Renal cortex interstitium (tissue), 11 donors: ENCODE results near the gene ROBO1. TPM values are rescaled to one million over a fixed set of nuclear protein-coding genes. Genes with fewer than 3 reads are reported as not detected.
A peak's percentile ranks its signal among the peaks of the same experiment; 100 is the strongest.
"Not testable (repeated sequence)": the region's sequence is repeated elsewhere in the genome, so short reads cannot be mapped to it uniquely, and the experiment has no call there.

Source experiments
- DNase-seq, 11 donors: peaks; one replicate each; pipeline ENCODE4 v3.0.0-alpha.2; 2013; ENCODE audit warnings: low read depth in 9 of 11, low spot score in 4 of 11; ENCODE audit errors: extremely low read depth in 1 of 11
- polyA plus RNA-seq, 3 donors: library from polyadenylated mRNA; unstranded; fragments of 120-200 nt; gene quantifications; one replicate each; pipeline ENCODE4 v1.2.1, GENCODE V29; 2013; ENCODE audit not compliant: insufficient read length in 3 of 3

Gene ROBO1
- polyA plus RNA-seq, 3 donors = 106 to 124 (median 118) TPM

DNA sequence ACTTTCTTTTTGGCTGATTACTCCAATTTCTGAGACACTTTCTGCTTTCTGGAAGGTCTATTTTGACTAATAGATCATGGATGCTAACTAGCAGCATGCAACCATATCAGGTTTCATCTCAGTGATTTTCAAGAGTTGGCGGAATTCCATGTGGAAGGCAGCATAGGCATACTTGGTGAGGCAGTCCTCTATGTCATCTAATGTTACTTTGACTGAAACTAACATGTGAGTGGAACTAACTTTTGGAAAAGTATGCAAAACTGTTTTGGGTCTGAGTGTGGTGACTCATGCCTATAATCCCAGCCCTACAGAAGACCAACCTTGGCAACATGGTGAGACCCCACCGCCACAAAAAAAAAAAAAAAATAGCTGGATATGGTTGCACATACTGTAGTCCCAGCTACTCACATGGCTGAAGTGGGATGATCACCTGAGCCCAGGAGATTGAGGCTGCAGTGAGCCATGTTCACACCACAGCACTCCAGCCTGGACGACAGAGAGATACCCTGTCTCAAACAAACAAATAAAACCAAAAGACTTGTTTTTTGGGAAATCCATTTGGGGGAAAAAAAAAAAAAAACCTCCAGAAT is 1033.7 kb downstream of the ROBO1 start:
- DNase-seq = peak in 2 of 11 donors; percentile 18 to 21

DNA sequence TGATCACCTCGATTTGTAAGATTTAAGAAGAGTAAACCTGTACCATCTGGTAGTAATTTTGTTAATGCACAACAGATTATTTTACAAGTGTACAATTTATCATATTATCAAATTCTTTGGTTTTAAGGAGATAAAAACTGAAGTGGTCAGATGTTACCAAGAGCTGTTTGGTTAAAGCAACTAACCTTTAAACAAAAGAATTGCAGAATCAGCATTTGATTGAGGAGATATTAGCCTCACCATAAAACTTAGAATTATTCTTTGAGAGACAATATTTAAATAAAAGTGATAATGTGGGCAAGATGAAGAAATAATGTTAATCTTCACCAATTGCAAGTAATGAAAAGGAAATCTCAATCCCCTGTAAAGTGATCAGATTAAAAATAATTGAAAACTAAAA is 1034.9 kb downstream of the ROBO1 start:
- no peak for DNase-seq

DNA sequence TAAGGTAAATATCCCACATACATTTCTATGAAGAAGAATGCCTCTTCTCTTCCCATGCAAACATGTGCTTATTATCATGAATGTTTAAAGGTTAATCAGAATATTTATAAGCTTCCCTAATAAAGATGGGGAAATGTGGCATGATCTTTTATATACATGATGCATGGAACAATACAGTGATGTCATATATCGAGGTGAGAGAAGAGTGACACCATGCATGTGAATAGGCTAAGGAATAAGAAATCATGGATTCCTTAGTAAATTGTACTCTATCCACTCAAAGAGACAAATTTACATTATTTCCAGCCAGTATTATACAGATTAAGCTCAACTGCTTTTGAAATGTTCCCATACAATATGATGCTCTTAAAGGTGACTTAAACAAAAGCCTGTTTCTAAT is 1035.3 kb downstream of the ROBO1 start:
- no peak for DNase-seq

DNA sequence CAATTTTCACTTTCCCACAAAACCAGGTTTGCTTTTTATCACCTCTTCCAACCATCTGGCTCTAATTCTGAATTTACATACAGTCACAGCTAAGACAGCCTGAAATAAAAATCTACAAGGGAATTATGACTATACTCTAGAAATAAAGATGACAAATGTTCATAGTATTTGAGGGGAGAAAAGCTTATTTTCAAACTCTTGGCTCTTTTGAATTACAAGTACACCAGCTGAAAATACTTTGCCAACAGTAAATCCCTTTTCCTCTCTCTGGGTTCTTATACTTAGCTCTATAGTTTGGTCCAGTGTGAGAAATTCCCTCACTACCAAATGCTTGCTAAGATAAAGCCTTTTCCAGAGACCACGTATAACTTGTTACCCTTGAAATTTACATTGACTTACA is 1037.9 kb downstream of the ROBO1 start:
- no peak for DNase-seq

DNA sequence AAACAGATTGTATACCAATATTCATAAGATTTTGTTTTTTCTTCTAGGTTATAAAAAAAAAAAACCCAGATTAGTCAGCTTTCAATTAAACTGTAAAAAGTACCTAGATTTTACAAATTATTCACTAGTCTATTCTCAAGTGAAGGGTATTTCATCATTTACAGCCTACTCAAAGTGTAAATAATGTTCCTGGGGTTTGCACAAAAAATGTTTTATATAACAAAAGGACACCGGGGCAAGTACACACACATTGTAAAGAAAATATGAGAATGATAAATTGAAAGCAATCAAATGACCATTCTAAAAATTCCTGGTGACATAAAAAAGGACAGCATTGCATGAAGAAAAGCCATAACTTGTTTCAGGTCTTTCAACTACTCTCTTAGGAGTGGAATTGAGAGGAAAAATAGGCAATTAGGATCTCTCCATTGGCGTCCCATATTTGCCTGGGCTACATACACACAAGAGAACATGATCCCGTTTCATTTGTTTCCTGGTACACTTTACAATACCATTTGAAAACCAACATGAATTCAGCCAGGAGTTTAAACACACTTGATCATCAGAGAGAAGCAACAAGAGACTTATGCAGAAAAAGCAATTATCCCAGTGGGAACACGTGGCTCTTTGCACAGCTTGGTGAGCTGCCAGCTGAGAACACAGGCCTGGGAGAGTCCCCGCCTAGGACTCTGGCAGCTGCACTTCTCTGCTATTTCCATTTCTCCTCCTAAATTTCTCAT is 1039.2 kb downstream of the ROBO1 start:
- peak; percentile 20 to 65 (median 47) for DNase-seq

DNA sequence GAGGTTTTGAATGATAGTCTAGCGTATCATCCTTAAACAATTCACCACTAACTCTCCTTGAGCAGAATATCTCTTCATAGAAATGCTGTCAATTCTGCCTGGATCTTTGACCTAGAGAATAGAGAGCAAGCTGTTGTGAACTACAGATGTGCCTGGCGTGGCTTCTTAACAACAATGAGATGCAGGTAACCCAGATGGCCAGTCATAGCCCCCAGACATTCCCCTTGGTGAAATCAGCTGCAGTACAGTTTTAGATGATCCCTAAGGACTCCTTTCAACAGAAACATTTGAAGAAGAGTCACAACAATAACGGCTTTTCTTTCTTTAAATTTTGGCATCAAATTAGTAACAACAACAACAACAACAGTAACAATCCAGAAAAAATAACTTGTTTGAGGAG is 1041.3 kb downstream of the ROBO1 start:
- no peak for DNase-seq

- no peak for DNase-seq
Measured at GRCh38 chr3:78725703-78726246, 1042.0 kb downstream of the ROBO1 start.

DNA sequence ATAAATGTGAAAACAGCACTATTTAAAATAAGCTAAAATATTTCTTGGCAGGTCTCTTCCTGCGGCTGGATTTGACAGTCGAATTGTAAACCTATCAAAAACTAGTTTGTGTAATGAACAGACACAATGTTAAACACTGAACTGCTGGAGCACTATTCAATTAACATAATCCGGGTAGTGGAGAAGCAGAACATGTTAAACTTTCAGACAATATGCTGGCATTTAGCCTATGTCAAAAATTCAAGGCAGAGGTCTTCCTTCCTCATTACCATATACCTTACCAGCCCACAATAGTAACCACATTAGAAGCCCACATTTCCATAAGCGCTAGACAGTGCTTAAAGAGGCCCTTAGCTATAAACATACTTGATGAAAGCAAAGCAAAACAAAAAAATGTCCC is 1042.9 kb downstream of the ROBO1 start:
- no peak for DNase-seq

DNA sequence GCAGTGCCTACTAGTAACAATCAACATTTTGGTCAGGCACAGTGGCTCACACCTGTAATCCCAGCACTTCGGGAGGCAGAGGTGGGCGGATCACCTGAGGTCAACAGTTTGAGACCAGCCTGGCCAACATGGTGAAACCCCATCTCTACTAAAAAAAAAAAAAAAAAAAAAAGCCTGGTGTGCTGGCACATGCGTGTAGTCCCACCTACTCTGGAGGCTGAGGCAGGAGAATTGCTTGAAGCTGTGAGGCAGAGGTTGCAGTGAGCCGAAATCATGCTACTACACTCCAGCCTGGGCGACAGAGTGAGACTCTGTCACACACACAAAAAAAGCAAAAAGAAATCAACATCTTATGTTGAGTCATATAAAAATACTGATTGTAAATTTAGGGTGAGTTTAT is 1043.4 kb downstream of the ROBO1 start:
- DNase-seq = not testable (repeated sequence)

DNA sequence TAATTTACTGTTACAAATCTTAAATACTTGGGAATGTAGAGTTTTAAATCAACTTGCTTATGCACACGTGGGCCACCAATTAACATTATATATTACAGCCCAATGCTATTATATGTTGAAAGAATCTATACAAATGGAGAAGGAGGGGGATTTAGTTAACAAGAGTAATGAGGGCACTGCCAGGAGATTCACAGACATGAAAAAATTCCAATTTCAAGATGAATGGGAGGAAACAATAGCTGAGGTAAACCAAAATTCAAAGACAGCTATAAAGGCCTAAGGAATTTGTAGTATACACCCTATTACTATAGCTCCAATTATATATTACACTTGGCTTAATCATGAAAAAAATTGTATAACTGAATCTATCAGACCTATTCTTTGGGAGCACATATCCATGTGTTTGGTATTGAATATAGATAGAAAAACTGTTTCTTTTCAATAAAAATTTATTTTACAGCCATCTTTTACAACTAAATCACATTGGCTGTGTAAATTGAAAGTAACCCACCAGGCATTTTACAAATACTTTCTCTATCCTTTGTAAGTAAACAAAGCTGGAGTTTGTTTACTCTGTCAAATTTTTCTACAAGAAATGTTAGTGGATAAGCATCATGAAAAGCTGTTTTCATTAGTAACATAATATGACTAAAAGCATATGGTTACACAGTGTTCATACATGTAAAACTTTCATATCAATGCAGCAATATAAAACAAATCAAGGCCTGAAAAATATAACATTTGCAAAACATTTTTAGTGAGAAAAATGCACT is 1045.8 kb downstream of the ROBO1 start:
- DNase-seq = no peak

DNA sequence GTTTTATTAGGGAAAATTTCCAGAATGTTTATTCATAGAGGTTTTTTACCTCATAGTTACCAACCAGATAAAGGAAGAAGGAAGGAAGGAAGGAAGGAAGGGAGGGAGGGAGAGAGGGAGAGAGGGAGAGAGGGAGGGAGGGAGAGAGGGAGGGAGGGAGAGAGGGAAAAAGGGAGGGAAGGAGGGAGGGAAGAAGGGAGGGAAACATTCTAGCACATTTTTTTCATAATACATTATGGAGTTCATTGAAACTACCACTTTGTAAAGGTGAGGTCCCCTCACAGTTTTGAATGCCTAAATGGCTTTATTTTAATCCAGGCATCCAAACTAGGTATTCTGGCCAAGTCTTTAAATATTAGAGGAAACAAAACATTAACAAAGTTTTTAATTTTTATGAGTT is 1049.1 kb downstream of the ROBO1 start:
- DNase-seq = no peak

DNA sequence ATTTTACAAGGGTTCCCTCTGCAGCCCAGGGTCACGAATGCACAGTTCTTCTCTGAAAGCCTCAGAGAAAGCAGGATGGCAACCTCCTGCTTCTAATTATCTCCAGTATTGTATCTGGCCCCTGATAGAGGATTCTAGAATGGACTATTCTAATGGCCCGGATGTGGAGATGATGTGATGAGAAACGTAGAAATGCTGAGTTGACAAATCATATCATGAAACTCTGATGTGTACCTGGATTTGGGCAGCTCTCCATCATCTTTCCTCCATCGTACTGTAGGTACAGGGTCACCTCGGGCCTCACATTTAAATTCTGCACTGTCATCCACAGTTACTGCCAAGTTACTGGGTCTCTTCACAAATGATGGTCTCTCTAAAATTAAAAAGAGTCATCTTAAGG is 1050.8 kb downstream of the ROBO1 start:
- no peak for DNase-seq

- no peak for DNase-seq
Measured at GRCh38 chr3:78712941-78713340, 1054.9 kb downstream of the ROBO1 start.

- DNase-seq = no peak
Measured at GRCh38 chr3:78712270-78712669, 1055.5 kb downstream of the ROBO1 start.

DNA sequence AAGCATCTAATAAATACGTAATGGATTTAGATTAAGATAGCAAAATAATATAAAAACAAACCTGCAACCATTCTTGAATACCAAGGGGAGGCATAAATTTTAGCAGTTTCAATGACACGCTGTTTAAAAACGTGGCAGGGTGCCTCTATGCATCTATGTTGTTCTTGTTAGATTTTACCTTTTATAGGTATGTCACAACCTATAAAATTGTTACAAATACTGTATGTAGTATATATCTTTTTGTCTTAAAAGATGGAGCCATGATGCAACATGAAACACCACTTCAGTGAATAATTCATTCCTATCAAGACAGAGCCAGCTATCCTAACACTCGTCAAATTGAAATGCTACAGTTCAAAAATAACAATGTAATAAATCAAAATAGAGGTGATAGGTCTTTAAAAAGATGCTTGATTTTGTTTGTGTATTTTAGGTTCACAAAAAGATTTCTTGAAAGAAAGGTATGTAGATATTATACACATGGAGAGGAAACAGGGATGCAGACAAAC is 1059.2 kb downstream of the ROBO1 start:
- no peak for DNase-seq

DNA sequence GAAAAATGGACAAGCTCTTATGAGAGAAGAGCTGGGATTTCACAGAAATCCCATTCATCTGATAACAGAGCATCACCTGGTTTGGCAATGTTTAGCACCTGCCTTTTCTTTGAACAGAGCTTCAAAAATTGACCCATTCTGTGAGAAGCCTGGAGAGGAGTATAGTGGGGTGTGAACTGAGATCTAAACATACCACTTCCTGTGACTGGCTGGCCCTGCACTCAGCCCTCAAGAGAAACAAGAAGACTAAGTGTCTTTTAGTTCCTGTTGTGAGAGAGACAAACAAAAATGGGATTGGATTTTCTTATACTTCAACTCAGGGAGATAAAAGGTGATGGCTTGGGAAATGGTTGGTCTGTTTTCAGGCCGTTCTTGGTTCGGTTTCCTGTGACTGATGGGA is 1060.2 kb downstream of the ROBO1 start:
- no peak for DNase-seq

DNA sequence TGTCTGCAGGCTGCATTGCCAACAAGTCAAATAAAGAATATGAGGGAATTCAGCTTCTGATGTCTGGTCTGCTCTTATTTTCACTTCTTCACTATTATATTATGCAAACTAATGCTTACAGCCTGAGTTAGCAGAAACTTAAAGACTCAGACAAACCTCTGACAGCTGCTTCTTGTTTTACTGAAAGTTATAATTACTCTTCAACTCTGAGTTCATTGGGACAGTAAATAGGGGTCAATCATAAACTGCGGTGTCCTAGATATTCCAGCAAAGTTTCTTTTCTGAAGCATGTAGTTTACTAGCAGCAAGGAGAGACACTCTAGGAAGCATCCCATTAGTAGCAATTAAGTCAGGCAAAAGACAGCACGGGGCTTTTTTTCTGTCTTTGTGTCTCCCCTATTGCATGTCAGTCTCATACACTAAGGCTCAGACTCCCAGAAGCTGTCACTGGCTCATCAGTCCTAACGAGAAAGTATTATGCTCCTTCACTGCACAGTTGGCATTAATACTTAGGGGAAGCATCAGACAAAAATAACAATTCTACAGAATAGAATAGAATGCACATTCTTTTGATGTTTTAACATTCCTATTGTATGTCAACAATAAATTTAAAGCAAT is 1060.8 kb downstream of the ROBO1 start:
- DNase-seq = peak in 5 of 11 donors; percentile 20 to 51 (median 32)

GRCh38 chr3:78703944-78704343 is 1063.9 kb downstream of the ROBO1 start:
- no peak for DNase-seq

DNA sequence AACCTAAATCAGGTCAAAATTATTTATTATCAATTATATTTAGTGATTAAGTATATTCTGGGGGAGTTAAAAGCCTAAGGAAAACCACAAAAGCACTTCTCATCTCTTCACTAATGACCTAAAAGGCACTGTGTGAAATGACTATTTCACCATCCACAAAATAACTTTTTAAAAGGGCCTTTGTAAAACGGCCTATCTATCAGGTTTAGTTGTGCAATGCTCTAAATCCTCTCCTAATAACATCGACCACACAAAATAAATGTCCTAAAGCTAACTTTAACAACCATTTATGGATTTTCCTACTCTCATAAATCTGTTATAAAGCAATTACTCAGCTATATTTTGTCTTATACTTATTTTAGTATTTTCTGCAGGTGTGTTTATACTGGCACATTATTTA is 1066.3 kb downstream of the ROBO1 start:
- no peak for DNase-seq
